K562 (cell line): ENCODE data around the gene C17orf50. TPM values are rescaled to one million over a fixed set of nuclear protein-coding genes. Genes with fewer than 3 reads are reported as not detected.

Source experiments
- BCOR ChIP-seq: fragments of 450-650 bp; IDR thresholded peaks from 2 replicates; pipeline ENCODE4 v1.6.1; 2016
- CBFA2T3 ChIP-seq: fragments of 450-650 bp; IDR thresholded peaks from 2 replicates; pipeline ENCODE4 v1.6.1; 2017
- CBX3 ChIP-seq, 2 experiments: IDR thresholded peaks; 1 replicate in 1 of 2; 2 replicates in 1 of 2; pipeline ENCODE4 v1.6.1; 2012; ENCODE audit warnings: inconsistent platforms in 2 of 2, low read length in 2 of 2, borderline replicate concordance in 1 of 2, control low read depth in 1 of 2
- CGGBP1 ChIP-seq: fragments of 250-450 bp; sonication (Bioruptor Pico); IDR thresholded peaks from 2 replicates; pipeline ENCODE4 v1.9.0; 2021; ENCODE audit warnings: mild to moderate bottlenecking
- ELK1 ChIP-seq: sonication (generic); formaldehyde crosslinking; IDR thresholded peaks from 2 replicates; pipeline ENCODE4 v1.8.1; 2022; ENCODE audit warnings: missing genetic modification reagents
- EP400 ChIP-seq: fragments of 450-650 bp; IDR thresholded peaks from 2 replicates; pipeline ENCODE4 v1.6.1; 2017; ENCODE audit warnings: antibody characterized with exemption, mild to moderate bottlenecking, moderate library complexity
- FOXM1 ChIP-seq, 2 experiments: fragments of 450-650 bp in 1 of 2; sonication (generic) in 1 of 2; formaldehyde crosslinking in 1 of 2; IDR thresholded peaks; 2 replicates each; pipeline versions ENCODE4 v1.6.1 to v1.9.0; 2017 to 2022; ENCODE audit warnings: low read depth in 2 of 2, mild to moderate bottlenecking in 2 of 2, missing genetic modification reagents in 1 of 2, moderate library complexity in 1 of 2
- HBP1 ChIP-seq: fragments of 450-650 bp; formaldehyde crosslinking; IDR thresholded peaks from 2 replicates; pipeline ENCODE4 v1.4.0; 2022; ENCODE audit warnings: missing genetic modification characterization
- HOXB6 ChIP-seq: fragments of 250-450 bp; sonication (Bioruptor Pico); IDR thresholded peaks from 2 replicates; pipeline ENCODE4 v1.5.1; 2022; ENCODE audit warnings: mild to moderate bottlenecking, borderline replicate concordance
- MCM5 ChIP-seq: fragments of 450-650 bp; IDR thresholded peaks from 2 replicates; pipeline ENCODE4 v1.6.1; 2016; ENCODE audit warnings: low read depth
- NR0B1 ChIP-seq: fragments of 450-650 bp; IDR thresholded peaks from one replicate; pipeline ENCODE4 v1.6.1; 2018; ENCODE audit warnings: mild to moderate bottlenecking, moderate library complexity; ENCODE audit not compliant: partially characterized antibody
- NR3C1 ChIP-seq: sonication (generic); formaldehyde crosslinking; IDR thresholded peaks from 2 replicates; pipeline ENCODE4 v1.8.1; 2022; ENCODE audit warnings: missing genetic modification reagents
- PHF20 ChIP-seq: fragments of 450-650 bp; IDR thresholded peaks from 2 replicates; pipeline ENCODE4 v1.6.1; 2018; ENCODE audit not compliant: partially characterized antibody
- PRMT5 ChIP-seq: sonication (generic); formaldehyde crosslinking; IDR thresholded peaks from 2 replicates; pipeline ENCODE4 v1.5.0; 2020; ENCODE audit warnings: missing genetic modification reagents
- SMAD2 ChIP-seq: fragments of 150-350 bp; IDR thresholded peaks from 2 replicates; pipeline ENCODE4 v1.6.1; 2014; ENCODE audit warnings: low read depth, mild to moderate bottlenecking, low read length
- SMARCA4 ChIP-seq: fragments of 450-650 bp; IDR thresholded peaks from 2 replicates; pipeline ENCODE4 v1.6.1; 2016
- SP2 ChIP-seq: IDR thresholded peaks from 2 replicates; pipeline ENCODE4 v1.6.1; 2011; ENCODE audit warnings: mild to moderate bottlenecking, low read depth, low read length, moderate library complexity; ENCODE audit not compliant: poor library complexity, severe bottlenecking; ENCODE audit errors: extremely low read depth
- TFE3 ChIP-seq: fragments of 450-650 bp; formaldehyde crosslinking; IDR thresholded peaks from 2 replicates; pipeline ENCODE4 v1.4.0; 2020; ENCODE audit warnings: mild to moderate bottlenecking, mixed read lengths
- XRCC3 ChIP-seq: fragments of 450-650 bp; IDR thresholded peaks from 2 replicates; pipeline ENCODE4 v1.6.1; 2017; ENCODE audit warnings: mild to moderate bottlenecking, moderate library complexity
- XRCC5 ChIP-seq: fragments of 200-400 bp; formaldehyde crosslinking; IDR thresholded peaks from 2 replicates; pipeline ENCODE4 v1.6.1; 2017; ENCODE audit warnings: low read depth, mild to moderate bottlenecking, low read length
- ZNF133 ChIP-seq: fragments of 250-450 bp; sonication (Bioruptor Pico); IDR thresholded peaks from 2 replicates; pipeline ENCODE4 v1.4.0; 2020; ENCODE audit warnings: mild to moderate bottlenecking
- ZNF174 ChIP-seq: fragments of 250-450 bp; sonication (Bioruptor Pico); IDR thresholded peaks from 2 replicates; pipeline ENCODE4 v1.4.0; 2020; ENCODE audit warnings: mild to moderate bottlenecking
- ZNF347 ChIP-seq: fragments of 450-650 bp; formaldehyde crosslinking; IDR thresholded peaks from 2 replicates; pipeline ENCODE4 v1.4.0; 2020; ENCODE audit warnings: low read depth, mild to moderate bottlenecking, moderate library complexity
- polyA plus RNA-seq, 8 experiments: library from polyadenylated mRNA; depleted of rRNA in 4 of 8; stranded (reverse) in 5 of 8; unstranded in 3 of 8; fragments of >200 nt; fragmentation: Nextera tagmentation in 2 of 8; fragmentation: Illumina TruSeq in 1 of 8; extraction: Ambion mirVana in 2 of 8; extraction: Trizol in 1 of 8; gene quantifications; 2 replicates each; pipeline versions ENCODE4 v1.2.1 to v1.2.3, GENCODE V29; 2011 to 2014; ENCODE audit warnings: inconsistent platforms in 1 of 8, missing spikeins in 1 of 8
- total RNA-seq, 7 experiments: library from RNA; depleted of rRNA in 6 of 7; stranded (reverse); fragments of >200 nt in 6 of 7; fragmentation: Illumina TruSeq in 2 of 7; extraction: Trizol in 2 of 7; gene quantifications; 2 replicates each; pipeline versions ENCODE4 v1.2.1 to v1.2.3, GENCODE V29; 2011 to 2021; ENCODE audit warnings: low replicate concordance in 1 of 7

Gene C17orf50
- total and polyA plus RNA-seq, 9 of the 15 experiments (the other 6 are each of a cell fraction or from before 2014, with no cell fraction given), result not detected

- TF ChIP-seq HOXB6 (CRISPR knock-in tag) (no peak), ELK1 (no peak), TFE3 (CRISPR knock-in tag) (no peak), PRMT5 (no peak), ZNF347 (CRISPR knock-in tag) (no peak), ZNF133 (CRISPR knock-in tag) (no peak), SP2 (no peak), MCM5 (no peak), CGGBP1 (CRISPR knock-in tag) (no peak), ZNF174 (no peak), HBP1 (CRISPR knock-in tag) (no peak), NR0B1 (no peak), CBX3 (IDR thresholded peaks at IDR 0.05; ENCODE audit: borderline replicate concordance in 1 of 2, low read length in 2 of 2) (no peak), XRCC3 (no peak), FOXM1 (IDR thresholded peaks at IDR 0.05; ENCODE audit: low read depth) (no peak), FOXM1 (CRISPR knock-in tag; IDR thresholded peaks at IDR 0.05; ENCODE audit: low read depth) (no peak), SMAD2 (no peak), NR3C1 (no peak), SMARCA4 (no peak), CBFA2T3 (no peak), EP400 (no peak), XRCC5 (peak; percentile 69), BCOR (no peak), PHF20 (no peak)
Measured at GRCh38 chr17:35764123-35764991, 3.7 kb downstream of the C17orf50 start (continued).
